Measurements from ENCODE around the gene RAB40A.

GRCh38 chrX:103560256-103560655, 41.0 kb upstream of the RAB40A start:
- TF ChIP-seq BCL6B (tag by site-specific recombination; IDR thresholded peaks at IDR 0.05) (no peak), ZNF354C (tag by site-specific recombination; IDR thresholded peaks at IDR 0.05; ENCODE audit: borderline replicate concordance, low read depth) (no peak), ZNF184 (tag by site-specific recombination; IDR thresholded peaks at IDR 0.05) (no peak), ZBTB1 (tag by site-specific recombination; IDR thresholded peaks at IDR 0.05) (no peak), ZNF747 (tag by site-specific recombination; IDR thresholded peaks at IDR 0.05) (no peak), ZNF10 (tag by site-specific recombination; IDR thresholded peaks at IDR 0.05) (no peak), ZNF639 (tag by site-specific recombination; IDR thresholded peaks at IDR 0.05) (no peak), ZNF174 (tag by site-specific recombination; IDR thresholded peaks at IDR 0.05) (no peak)
